ENCODE data around the gene KLF16.

DNA sequence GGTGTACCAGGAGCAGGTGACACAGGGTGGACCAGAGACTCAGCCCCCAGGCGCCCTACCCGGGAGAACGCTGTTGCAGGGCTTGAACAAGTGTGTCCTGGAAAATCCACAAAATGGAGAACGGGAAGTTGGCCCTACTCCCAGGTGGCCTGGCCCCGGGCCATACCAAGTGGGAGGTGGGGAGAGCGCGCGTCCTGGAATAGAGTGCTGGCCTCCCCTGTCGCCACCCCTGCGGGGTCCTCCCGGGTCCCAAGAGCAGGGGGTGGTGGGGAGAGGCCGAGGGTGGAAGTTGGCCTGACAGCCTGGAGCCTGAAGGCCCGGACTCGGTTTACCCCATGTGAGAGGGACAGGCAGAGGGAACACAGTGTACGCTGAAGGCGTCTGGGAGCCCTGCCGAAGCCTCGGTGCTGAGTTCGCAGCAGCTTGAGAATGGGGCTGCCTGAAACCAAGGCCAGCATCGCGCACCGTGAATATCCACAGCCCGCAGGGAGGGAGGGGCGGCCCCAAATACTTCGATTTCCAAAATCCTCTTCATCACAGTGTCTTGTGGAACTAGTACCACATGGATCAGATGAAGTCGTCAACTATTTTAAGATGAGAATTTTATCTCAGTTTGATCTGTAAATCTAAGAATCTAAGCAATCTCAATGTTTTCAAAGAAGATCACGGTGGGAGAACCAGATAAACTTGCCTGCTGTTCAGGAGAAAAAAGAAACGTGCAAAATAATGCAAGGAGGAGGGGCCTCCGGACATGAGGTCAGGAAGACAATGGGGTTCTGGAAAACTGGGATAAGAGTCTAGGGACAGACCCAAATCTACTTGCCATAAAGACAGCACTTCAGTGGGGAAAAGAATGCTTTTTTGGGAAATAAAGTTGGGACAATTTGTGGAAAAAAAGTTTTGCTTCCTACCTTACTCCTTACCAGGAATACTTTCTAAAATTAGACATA lies 10.4 kb upstream of the KLF16 start:
- TF ChIP-seq POLR2A (IDR thresholded peaks at IDR 0.05), result no peak
- TF ChIP-seq, protein P1, sequence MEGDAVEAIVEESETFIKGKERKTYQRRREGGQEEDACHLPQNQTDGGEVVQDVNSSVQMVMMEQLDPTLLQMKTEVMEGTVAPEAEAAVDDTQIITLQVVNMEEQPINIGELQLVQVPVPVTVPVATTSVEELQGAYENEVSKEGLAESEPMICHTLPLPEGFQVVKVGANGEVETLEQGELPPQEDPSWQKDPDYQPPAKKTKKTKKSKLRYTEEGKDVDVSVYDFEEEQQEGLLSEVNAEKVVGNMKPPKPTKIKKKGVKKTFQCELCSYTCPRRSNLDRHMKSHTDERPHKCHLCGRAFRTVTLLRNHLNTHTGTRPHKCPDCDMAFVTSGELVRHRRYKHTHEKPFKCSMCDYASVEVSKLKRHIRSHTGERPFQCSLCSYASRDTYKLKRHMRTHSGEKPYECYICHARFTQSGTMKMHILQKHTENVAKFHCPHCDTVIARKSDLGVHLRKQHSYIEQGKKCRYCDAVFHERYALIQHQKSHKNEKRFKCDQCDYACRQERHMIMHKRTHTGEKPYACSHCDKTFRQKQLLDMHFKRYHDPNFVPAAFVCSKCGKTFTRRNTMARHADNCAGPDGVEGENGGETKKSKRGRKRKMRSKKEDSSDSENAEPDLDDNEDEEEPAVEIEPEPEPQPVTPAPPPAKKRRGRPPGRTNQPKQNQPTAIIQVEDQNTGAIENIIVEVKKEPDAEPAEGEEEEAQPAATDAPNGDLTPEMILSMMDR (IDR thresholded peaks at IDR 0.05), result no peak
- no peak for TF ChIP-seq EP300 (IDR thresholded peaks at IDR 0.05; ENCODE audit: low read depth)
- no peak for TF ChIP-seq POLR2AphosphoS5 (IDR thresholded peaks at IDR 0.05)
